Liver (tissue), 9 donors: ENCODE results near the gene ATP6AP1. TPM values are rescaled to one million over a fixed set of nuclear protein-coding genes. Genes with fewer than 3 reads are reported as not detected.

Experiments used
- DNase-seq: peaks from one replicate; pipeline ENCODE4 v3.0.0-alpha.2; 2017; ENCODE audit warnings: low spot score
- H3K27ac ChIP-seq, 2 donors: one replicate each; pipeline ENCODE4 v1.7.0; 2013; ENCODE audit warnings: inconsistent platforms in 2 of 2, low read length in 2 of 2, control low read depth in 1 of 2, low read depth in 1 of 2, mild to moderate bottlenecking in 1 of 2
- H3K27me3 ChIP-seq, 4 donors: one replicate each; pipeline versions ENCODE4 v1.6.1 to v1.7.0; 2013; ENCODE audit warnings: low read length in 3 of 4, inconsistent platforms in 1 of 4, mild to moderate bottlenecking in 1 of 4, moderate library complexity in 1 of 4; ENCODE audit not compliant: control insufficient read depth in 4 of 4, insufficient read depth in 4 of 4
- H3K36me3 ChIP-seq, 4 donors: one replicate each; pipeline versions ENCODE4 v1.6.1 to v1.7.0; 2013; ENCODE audit warnings: low read length in 3 of 4, mild to moderate bottlenecking in 3 of 4, low read depth in 1 of 4, moderate library complexity in 1 of 4; ENCODE audit not compliant: control insufficient read depth in 4 of 4, insufficient read depth in 3 of 4
- H3K4me1 ChIP-seq, 4 donors: one replicate each; pipeline versions ENCODE4 v1.6.1 to v1.7.0; 2013; ENCODE audit warnings: low read length in 3 of 4, mild to moderate bottlenecking in 3 of 4, moderate library complexity in 1 of 4; ENCODE audit not compliant: control insufficient read depth in 4 of 4, insufficient read depth in 4 of 4
- H3K4me3 ChIP-seq, 3 donors: one replicate each; pipeline versions ENCODE4 v1.6.1 to v1.7.0; 2013; ENCODE audit warnings: low read length in 3 of 3, control low read depth in 1 of 3, low read depth in 1 of 3, mild to moderate bottlenecking in 1 of 3
- H3K9ac ChIP-seq, 2 donors: one replicate each; pipeline ENCODE4 v1.7.0; 2013; ENCODE audit warnings: low read length in 2 of 2, mild to moderate bottlenecking in 2 of 2, moderate library complexity in 2 of 2, control low read depth in 1 of 2, low read depth in 1 of 2
- H3K9me3 ChIP-seq, 4 donors: one replicate each; pipeline versions ENCODE4 v1.6.1 to v1.7.0; 2013; ENCODE audit warnings: low read length in 3 of 4; ENCODE audit not compliant: control insufficient read depth in 4 of 4
- CTCF ChIP-seq: fragments of 150-350 bp; IDR thresholded peaks from 2 replicates; pipeline ENCODE4 v1.5.1; 2017; ENCODE audit warnings: improper control_type of control experiment, low read depth, low read length; ENCODE audit not compliant: missing input control
- EGR1 ChIP-seq, 2 donors: IDR thresholded peaks; 2 replicates each; pipeline ENCODE4 v1.6.1; 2016 to 2018; ENCODE audit warnings: antibody characterized with exemption in 2 of 2, low read depth in 2 of 2
- FOXA1 ChIP-seq: IDR thresholded peaks from 2 replicates; pipeline ENCODE4 v1.6.1; 2016; ENCODE audit warnings: antibody characterized with exemption
- FOXA2 ChIP-seq: IDR thresholded peaks from 2 replicates; pipeline ENCODE4 v1.6.1; 2016; ENCODE audit warnings: antibody characterized with exemption
- GABPA ChIP-seq, 2 donors: IDR thresholded peaks in 1 of 2; conservative IDR thresholded peaks in 1 of 2; 2 replicates each; pipeline ENCODE4 v1.6.1; 2016; ENCODE audit warnings: antibody characterized with exemption in 2 of 2, mild to moderate bottlenecking in 1 of 2, moderate library complexity in 1 of 2
- HNF4A ChIP-seq, 2 donors: conservative IDR thresholded peaks; 2 replicates each; pipeline ENCODE4 v1.6.1; 2016; ENCODE audit warnings: antibody characterized with exemption in 2 of 2, mild to moderate bottlenecking in 2 of 2
- JUND ChIP-seq, 2 donors: IDR thresholded peaks; 2 replicates each; pipeline ENCODE4 v1.6.1; 2016; ENCODE audit warnings: antibody characterized with exemption in 2 of 2
- NR2F2 ChIP-seq: IDR thresholded peaks from 2 replicates; pipeline ENCODE4 v1.6.1; 2016; ENCODE audit warnings: antibody characterized with exemption
- RAD21 ChIP-seq, 2 donors: IDR thresholded peaks; 2 replicates each; pipeline ENCODE4 v1.6.1; 2016; ENCODE audit warnings: antibody characterized with exemption in 2 of 2, mild to moderate bottlenecking in 2 of 2
- SP1 ChIP-seq: IDR thresholded peaks from 2 replicates; pipeline ENCODE4 v1.6.1; 2018; ENCODE audit warnings: antibody characterized with exemption, mild to moderate bottlenecking
- TAF1 ChIP-seq: conservative IDR thresholded peaks from 2 replicates; pipeline ENCODE4 v1.6.1; 2016; ENCODE audit warnings: antibody characterized with exemption, mild to moderate bottlenecking
- WGBS: extraction: QIAGEN DNeasy Blood & Tissue Kit; methylation state at CpG from one replicate; pipeline ENCODE4 v1.1.7; 2013; 5-methylcytosine and 5-hydroxymethylcytosine counted together
- polyA plus RNA-seq, 2 donors: library from polyadenylated mRNA; stranded (reverse) in 1 of 2; unstranded in 1 of 2; fragments of 200-250 nt in 1 of 2; fragments of >200 nt in 1 of 2; fragmentation: Nextera tagmentation in 1 of 2; extraction: Ambion mirVana in 1 of 2; gene quantifications; one replicate each; pipeline versions ENCODE4 v1.2.1 to v1.2.3, GENCODE V29; 2013 to 2015
- total RNA-seq, 2 donors: library from RNA; depleted of rRNA; stranded (reverse); fragments of >200 nt; gene quantifications; one replicate each; pipeline ENCODE4 v1.2.3, GENCODE V29; 2014
- TF ChIP-seq, protein P1 (sequence below): IDR thresholded peaks from 2 replicates; pipeline ENCODE4 v1.6.1; 2016; ENCODE audit warnings: antibody characterized with exemption
- TF ChIP-seq, protein P2 (sequence below): IDR thresholded peaks from 2 replicates; pipeline ENCODE4 v1.6.1; 2016; ENCODE audit warnings: antibody characterized with exemption
- TF ChIP-seq, protein P3 (sequence below): IDR thresholded peaks from 2 replicates; pipeline ENCODE4 v1.6.1; 2016; ENCODE audit warnings: antibody characterized with exemption, mild to moderate bottlenecking
- TF ChIP-seq, protein P4 (sequence below): IDR thresholded peaks from 2 replicates; pipeline ENCODE4 v1.6.1; 2016; ENCODE audit warnings: antibody characterized with exemption
- donor health status: healthy.
- donor health status: healthy.
- donor health status: healthy.
- donor health status: healthy.
- donor health status: healthy.

The ATP6AP1 gene
- total and polyA plus RNA-seq, 4 donors = 35.2 to 43.3 (median 40.8) TPM

GRCh38 chrX:154419189-154419588 lies 9.3 kb upstream of the ATP6AP1 start:
- TF ChIP-seq RAD21 (IDR thresholded peaks at IDR 0.05) (no peak), FOXA2 (no peak), GABPA (IDR thresholded peaks at IDR 0.05 in 1 of 2, conservative IDR thresholded peaks at IDR 0.05 in 1 of 2) (no peak), FOXA1 (no peak), CTCF (no peak), TAF1 (no peak), JUND (IDR thresholded peaks at IDR 0.05) (no peak), HNF4A (conservative IDR thresholded peaks at IDR 0.05) (no peak), NR2F2 (no peak), SP1 (no peak)
- TF ChIP-seq, protein P1, sequence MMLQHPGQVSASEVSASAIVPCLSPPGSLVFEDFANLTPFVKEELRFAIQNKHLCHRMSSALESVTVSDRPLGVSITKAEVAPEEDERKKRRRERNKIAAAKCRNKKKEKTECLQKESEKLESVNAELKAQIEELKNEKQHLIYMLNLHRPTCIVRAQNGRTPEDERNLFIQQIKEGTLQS = no peak
- TF ChIP-seq, protein P2, sequence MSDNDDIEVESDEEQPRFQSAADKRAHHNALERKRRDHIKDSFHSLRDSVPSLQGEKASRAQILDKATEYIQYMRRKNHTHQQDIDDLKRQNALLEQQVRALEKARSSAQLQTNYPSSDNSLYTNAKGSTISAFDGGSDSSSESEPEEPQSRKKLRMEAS = no peak
- TF ChIP-seq, protein P3, sequence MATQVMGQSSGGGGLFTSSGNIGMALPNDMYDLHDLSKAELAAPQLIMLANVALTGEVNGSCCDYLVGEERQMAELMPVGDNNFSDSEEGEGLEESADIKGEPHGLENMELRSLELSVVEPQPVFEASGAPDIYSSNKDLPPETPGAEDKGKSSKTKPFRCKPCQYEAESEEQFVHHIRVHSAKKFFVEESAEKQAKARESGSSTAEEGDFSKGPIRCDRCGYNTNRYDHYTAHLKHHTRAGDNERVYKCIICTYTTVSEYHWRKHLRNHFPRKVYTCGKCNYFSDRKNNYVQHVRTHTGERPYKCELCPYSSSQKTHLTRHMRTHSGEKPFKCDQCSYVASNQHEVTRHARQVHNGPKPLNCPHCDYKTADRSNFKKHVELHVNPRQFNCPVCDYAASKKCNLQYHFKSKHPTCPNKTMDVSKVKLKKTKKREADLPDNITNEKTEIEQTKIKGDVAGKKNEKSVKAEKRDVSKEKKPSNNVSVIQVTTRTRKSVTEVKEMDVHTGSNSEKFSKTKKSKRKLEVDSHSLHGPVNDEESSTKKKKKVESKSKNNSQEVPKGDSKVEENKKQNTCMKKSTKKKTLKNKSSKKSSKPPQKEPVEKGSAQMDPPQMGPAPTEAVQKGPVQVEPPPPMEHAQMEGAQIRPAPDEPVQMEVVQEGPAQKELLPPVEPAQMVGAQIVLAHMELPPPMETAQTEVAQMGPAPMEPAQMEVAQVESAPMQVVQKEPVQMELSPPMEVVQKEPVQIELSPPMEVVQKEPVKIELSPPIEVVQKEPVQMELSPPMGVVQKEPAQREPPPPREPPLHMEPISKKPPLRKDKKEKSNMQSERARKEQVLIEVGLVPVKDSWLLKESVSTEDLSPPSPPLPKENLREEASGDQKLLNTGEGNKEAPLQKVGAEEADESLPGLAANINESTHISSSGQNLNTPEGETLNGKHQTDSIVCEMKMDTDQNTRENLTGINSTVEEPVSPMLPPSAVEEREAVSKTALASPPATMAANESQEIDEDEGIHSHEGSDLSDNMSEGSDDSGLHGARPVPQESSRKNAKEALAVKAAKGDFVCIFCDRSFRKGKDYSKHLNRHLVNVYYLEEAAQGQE = no peak
- H3K27ac ChIP-seq = no peak overlapping the region
- WGBS = 97% methylated on average over 8 of the region's 8 CpGs

DNA sequence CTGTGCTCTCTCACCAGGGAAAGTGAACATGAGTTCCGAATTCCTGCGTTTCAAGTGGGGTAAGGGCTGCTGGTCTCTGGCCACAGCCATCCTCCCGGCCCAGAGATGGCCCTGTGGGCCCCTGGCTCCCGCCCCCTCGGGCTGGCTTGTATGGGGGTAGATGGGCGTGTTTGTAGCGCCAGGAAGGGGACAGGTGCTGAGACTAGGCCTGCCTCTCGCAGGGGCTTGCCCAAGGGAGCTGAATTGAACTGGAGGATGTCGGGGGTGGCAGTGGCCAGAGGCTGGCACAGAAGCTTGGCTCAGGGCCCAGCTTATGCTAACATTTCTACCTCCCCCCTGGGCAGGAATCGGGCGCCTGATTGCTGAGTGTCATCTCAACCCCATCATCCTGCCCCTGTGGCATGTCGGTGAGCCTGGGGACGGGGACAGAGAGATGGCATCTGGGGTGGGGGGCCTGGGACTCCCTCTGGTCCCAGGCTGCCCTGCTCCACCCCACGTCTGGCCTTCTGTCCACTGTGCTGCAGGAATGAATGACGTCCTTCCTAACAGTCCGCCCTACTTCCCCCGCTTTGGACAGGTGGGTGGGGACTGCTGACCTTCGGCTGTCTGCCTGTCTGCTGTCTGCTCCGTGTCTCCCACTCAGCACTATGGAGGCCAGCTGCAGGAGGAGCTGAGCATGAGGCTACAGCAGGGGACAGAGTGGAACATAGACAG lies 8.6 kb upstream of the ATP6AP1 start:
- no peaks in the 10 kb centered on the region for H3K27me3 ChIP-seq
- H3K9ac ChIP-seq = no peak overlapping the region
- DNase-seq = no peak
- TF ChIP-seq NR2F2 = peak; percentile 25
- TF ChIP-seq, protein P4, sequence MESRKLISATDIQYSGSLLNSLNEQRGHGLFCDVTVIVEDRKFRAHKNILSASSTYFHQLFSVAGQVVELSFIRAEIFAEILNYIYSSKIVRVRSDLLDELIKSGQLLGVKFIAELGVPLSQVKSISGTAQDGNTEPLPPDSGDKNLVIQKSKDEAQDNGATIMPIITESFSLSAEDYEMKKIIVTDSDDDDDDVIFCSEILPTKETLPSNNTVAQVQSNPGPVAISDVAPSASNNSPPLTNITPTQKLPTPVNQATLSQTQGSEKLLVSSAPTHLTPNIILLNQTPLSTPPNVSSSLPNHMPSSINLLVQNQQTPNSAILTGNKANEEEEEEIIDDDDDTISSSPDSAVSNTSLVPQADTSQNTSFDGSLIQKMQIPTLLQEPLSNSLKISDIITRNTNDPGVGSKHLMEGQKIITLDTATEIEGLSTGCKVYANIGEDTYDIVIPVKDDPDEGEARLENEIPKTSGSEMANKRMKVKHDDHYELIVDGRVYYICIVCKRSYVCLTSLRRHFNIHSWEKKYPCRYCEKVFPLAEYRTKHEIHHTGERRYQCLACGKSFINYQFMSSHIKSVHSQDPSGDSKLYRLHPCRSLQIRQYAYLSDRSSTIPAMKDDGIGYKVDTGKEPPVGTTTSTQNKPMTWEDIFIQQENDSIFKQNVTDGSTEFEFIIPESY = no peak
- no peak for TF ChIP-seq EGR1 (IDR thresholded peaks at IDR 0.05; ENCODE audit: low read depth in 2 of 2)
- TF ChIP-seq, protein P3 = no peak
- TF ChIP-seq SP1 = no peak
- H3K27ac ChIP-seq = no peak overlapping the region
- no peaks in the 10 kb centered on the region for H3K9me3 ChIP-seq
- WGBS = 81% methylated on average over 19 of the region's 19 CpGs
- no peaks in the 10 kb centered on the region for H3K4me1 ChIP-seq
- no peak overlapping the region for H3K4me3 ChIP-seq
- H3K36me3 ChIP-seq = no peaks in the 10 kb centered on the region

More at GRCh38 chrX:154419189-154419588, 9.3 kb upstream of the ATP6AP1 start:
- Histone ChIP-seq H3K36me3 (no peaks in the 10 kb centered on the region), H3K4me3 (no peak overlapping the region), H3K9me3 (no peaks in the 10 kb centered on the region), H3K4me1 (no peaks in the 10 kb centered on the region), H3K27me3 (no peaks in the 10 kb centered on the region), H3K9ac (no peak overlapping the region)
- DNase-seq = no peak
